H1 (cell line): ENCODE results near the gene ELMOD1. TPM values are rescaled to one million over a fixed set of nuclear protein-coding genes. Genes with fewer than 3 reads are reported as not detected.

Experiments used
- CHD7 ChIP-seq: fragments of 300-600 bp; sonication (generic); IDR thresholded peaks from 2 replicates; pipeline ENCODE4 v1.7.1; 2012; ENCODE audit warnings: low read length, moderate library complexity, mild to moderate bottlenecking, inconsistent platforms; ENCODE audit not compliant: insufficient replicate concordance
- EGR1 ChIP-seq: IDR thresholded peaks from 2 replicates; pipeline ENCODE4 v1.6.1; 2011; ENCODE audit warnings: low read depth, low read length, borderline replicate concordance
- GABPA ChIP-seq: IDR thresholded peaks from 2 replicates; pipeline ENCODE4 v1.6.1; 2011; ENCODE audit warnings: mild to moderate bottlenecking, low read length, moderate library complexity, borderline replicate concordance; ENCODE audit not compliant: insufficient read depth
- JUND ChIP-seq: IDR thresholded peaks from 2 replicates; pipeline ENCODE4 v1.6.1; 2011; ENCODE audit warnings: mild to moderate bottlenecking, improper control_type of control experiment, low read length
- KDM4A ChIP-seq: IDR thresholded peaks from one replicate; pipeline ENCODE4 v1.7.1; 2012; ENCODE audit warnings: low read depth, mild to moderate bottlenecking, moderate library complexity, low read length, inconsistent platforms; ENCODE audit not compliant: severe bottlenecking
- KDM5A ChIP-seq: fragments of 200-600 bp; IDR thresholded peaks from 2 replicates; pipeline ENCODE4 v1.7.1; 2012; ENCODE audit warnings: mild to moderate bottlenecking, low read length, inconsistent platforms, mixed read lengths
- MAFK ChIP-seq: IDR thresholded peaks from 2 replicates; pipeline ENCODE4 v1.6.1; 2012; ENCODE audit warnings: low read depth, mild to moderate bottlenecking, improper control_type of control experiment, low read length
- SAP30 ChIP-seq: fragments of 300-600 bp; sonication (generic); IDR thresholded peaks from 2 replicates; pipeline ENCODE4 v1.7.1; 2012; ENCODE audit warnings: low read length, moderate library complexity, mild to moderate bottlenecking, inconsistent platforms; ENCODE audit not compliant: insufficient read depth, insufficient replicate concordance
- SIN3A ChIP-seq, 2 experiments: IDR thresholded peaks in 1 of 2; conservative IDR thresholded peaks in 1 of 2; 2 replicates each; pipeline ENCODE4 v1.6.1; 2011 to 2012; ENCODE audit warnings: low read length in 2 of 2, improper control_type of control experiment in 1 of 2, low read depth in 1 of 2, mild to moderate bottlenecking in 1 of 2
- TBP ChIP-seq: IDR thresholded peaks from 2 replicates; pipeline ENCODE4 v1.6.1; 2011; ENCODE audit warnings: low read depth, low read length, improper control_type of control experiment
- YY1 ChIP-seq: IDR thresholded peaks from 2 replicates; pipeline ENCODE4 v1.6.1; 2011; ENCODE audit warnings: low read depth, mild to moderate bottlenecking, low read length
- polyA plus RNA-seq, 7 experiments: library from polyadenylated mRNA; depleted of rRNA in 3 of 7; stranded (reverse) in 5 of 7; unstranded in 2 of 7; fragments of >200 nt in 5 of 7; fragments of 200-250 nt in 2 of 7; gene quantifications; 1 replicate in 5 of 7; 2 replicates in 1 of 7; 4 replicates in 1 of 7; pipeline versions ENCODE4 v1.2.1 to v1.2.3, GENCODE V29; 2011 to 2013; ENCODE audit warnings: missing spikeins in 2 of 7, mixed read lengths in 2 of 7
- total RNA-seq: library from RNA; stranded (reverse); fragmentation: NEBNext Ultra II Directional; extraction: Animal tissue kit (Norgen Biotek cat#: 25700); gene quantifications from 2 replicates; pipeline ENCODE4 v1.2.1, GENCODE V29; 2021

ELMOD1 gene
- total and polyA plus RNA-seq, 2 of the 8 experiments (the other 6 are each of a cell fraction or from before 2014, with no cell fraction given): 0.47 to 1.6 TPM

GRCh38 chr11:107705027-107705426 lies 114.1 kb downstream of the ELMOD1 start (continued):
- no peak for TF ChIP-seq CHD7
- TF ChIP-seq SAP30: no peak
- no peak for TF ChIP-seq KDM4A
- TF ChIP-seq MAFK: no peak
- TF ChIP-seq GABPA: no peak
- TF ChIP-seq EGR1: no peak
- TF ChIP-seq YY1: no peak
- TF ChIP-seq TBP: no peak
- no peak for TF ChIP-seq SIN3A (conservative IDR thresholded peaks at IDR 0.05 in 1 of 2, IDR thresholded peaks at IDR 0.05 in 1 of 2; ENCODE audit: low read depth in 1 of 2, low read length in 2 of 2)
- no peak for TF ChIP-seq KDM5A
- no peak for TF ChIP-seq JUND
